Measurements from ENCODE around the gene CLDN12. TPM values are rescaled to one million over a fixed set of nuclear protein-coding genes. Genes with fewer than 3 reads are reported as not detected.

The CLDN12 gene
- total and polyA plus RNA-seq, 9 donors, result 17.9 to 34.6 (median 29.4) TPM

DNA sequence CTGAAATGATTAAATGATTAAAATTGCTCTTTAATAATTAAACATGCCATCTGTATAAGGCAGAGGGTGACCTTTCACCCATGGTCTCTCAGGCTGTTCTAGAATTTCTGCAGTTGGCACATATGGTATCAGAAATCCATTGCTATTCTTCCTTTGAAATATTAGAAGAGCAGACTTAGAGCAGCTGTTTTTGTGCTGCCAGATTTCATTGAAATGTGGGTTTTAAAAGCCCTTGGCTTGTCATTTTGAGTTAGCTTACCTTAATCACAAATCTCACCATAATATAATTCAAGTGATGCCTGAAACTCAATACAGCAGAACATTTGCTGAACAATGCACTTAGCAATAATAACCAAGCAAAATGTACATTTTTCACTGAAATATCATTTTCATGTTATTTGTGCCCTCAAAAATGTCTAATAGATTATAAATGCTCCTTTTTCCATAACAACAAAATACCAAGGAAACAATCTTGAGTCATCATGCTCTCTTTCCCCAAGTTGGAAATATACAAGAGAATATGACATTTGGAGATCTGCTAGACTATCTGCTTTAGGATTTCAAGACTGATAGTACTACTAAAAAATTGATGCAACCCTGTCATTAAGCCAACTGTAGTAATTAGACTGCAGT, 50.1 kb downstream of the CLDN12 start:
- no peak overlapping the region for H3K27ac ChIP-seq
- intact Hi-C loops (cut with DNase I), result no loop called here
- no peak for TF ChIP-seq EP300 (IDR thresholded peaks at IDR 0.05)
- TF ChIP-seq, protein P1, sequence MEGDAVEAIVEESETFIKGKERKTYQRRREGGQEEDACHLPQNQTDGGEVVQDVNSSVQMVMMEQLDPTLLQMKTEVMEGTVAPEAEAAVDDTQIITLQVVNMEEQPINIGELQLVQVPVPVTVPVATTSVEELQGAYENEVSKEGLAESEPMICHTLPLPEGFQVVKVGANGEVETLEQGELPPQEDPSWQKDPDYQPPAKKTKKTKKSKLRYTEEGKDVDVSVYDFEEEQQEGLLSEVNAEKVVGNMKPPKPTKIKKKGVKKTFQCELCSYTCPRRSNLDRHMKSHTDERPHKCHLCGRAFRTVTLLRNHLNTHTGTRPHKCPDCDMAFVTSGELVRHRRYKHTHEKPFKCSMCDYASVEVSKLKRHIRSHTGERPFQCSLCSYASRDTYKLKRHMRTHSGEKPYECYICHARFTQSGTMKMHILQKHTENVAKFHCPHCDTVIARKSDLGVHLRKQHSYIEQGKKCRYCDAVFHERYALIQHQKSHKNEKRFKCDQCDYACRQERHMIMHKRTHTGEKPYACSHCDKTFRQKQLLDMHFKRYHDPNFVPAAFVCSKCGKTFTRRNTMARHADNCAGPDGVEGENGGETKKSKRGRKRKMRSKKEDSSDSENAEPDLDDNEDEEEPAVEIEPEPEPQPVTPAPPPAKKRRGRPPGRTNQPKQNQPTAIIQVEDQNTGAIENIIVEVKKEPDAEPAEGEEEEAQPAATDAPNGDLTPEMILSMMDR (IDR thresholded peaks at IDR 0.05), result no peak
- no peak for TF ChIP-seq POLR2A (IDR thresholded peaks at IDR 0.05)
- H3K36me3 ChIP-seq, result no peaks in the 10 kb centered on the region
- H3K9me3 ChIP-seq, result no peaks in the 10 kb centered on the region
- no peaks in the 10 kb centered on the region for H3K27me3 ChIP-seq
- no peak for DNase-seq
- H3K4me3 ChIP-seq, result no peak overlapping the region
- peaks cover 7% of the 10 kb centered on the region for H3K4me1 ChIP-seq (ENCODE audit: insufficient read depth)

DNA sequence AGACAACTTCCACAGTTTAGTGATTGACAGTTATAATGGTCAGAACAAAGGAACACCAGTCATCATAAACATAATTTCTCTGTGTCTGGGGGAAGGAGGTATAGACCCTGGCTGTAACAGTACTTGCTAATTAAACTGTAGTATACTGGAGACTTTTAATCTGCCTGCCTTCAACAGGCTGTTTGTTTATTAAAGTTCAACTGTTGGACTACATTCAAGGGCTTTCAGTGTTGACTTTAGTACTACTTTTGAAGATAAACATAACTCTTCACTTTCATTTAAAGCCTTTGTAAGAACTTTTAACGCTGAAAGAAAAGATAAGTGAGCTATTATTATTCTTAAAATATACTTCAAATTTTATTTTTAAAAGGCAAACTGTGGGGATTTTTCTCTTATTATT, 50.7 kb downstream of the CLDN12 start:
- no peak overlapping the region for H3K4me3 ChIP-seq
- H3K27me3 ChIP-seq, result no peaks in the 10 kb centered on the region
- no peak overlapping the region for H3K27ac ChIP-seq
- peaks cover 7% of the 10 kb centered on the region for H3K4me1 ChIP-seq (ENCODE audit: insufficient read depth)
- TF ChIP-seq POLR2A (IDR thresholded peaks at IDR 0.05), result no peak
- TF ChIP-seq EP300 (IDR thresholded peaks at IDR 0.05), result no peak
- TF ChIP-seq, protein P1 (IDR thresholded peaks at IDR 0.05), result no peak
- intact Hi-C loops (cut with DNase I), result no loop called here
- H3K9me3 ChIP-seq, result no peaks in the 10 kb centered on the region
- H3K36me3 ChIP-seq, result no peaks in the 10 kb centered on the region
- 1 to 15% (median 8%) methylated on average over 1 of the region's 1 CpG for WGBS, 3 donors
- DNase-seq, result no peak

DNA sequence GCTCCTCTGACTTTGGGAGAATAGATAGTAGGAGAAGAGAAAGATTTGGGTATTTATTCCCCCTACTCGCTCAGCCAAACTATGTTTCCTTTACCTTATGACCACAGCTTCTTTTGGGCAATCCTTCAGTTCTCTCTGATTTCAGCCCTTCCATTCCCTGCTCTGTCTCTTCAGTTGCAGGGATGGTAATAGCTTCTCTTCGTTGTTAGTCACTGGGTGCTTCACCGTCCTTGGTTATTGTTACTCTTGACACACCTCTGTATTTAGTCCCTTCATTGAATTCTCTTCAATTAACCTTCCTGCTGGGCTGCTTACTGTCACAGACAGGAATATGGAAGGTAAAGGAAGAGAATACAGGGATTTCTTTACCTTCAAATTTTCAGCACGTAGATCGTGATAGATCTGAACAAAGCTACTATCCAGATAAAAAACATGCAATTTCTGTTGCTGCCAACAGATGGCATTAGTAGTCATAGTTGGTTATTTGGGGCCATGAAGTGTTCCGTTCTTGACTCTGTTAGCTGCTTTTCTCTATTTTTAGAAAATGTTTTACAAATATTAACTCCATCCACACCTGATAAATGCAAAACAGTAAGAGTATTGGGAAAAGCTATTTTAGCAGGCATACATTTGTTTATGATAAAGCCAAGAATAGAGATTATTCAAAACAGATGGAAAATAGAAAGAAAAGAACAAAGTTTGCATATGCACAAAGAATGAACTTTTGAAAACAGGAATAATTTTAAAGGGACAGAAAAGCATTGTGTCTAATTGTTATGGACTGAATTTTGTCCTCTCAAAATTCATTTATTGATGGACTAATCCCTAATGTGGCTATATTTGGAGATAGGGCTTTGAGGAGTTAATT, 52.1 kb downstream of the CLDN12 start:
- H3K27me3 ChIP-seq, result no peaks in the 10 kb centered on the region
- H3K9me3 ChIP-seq, result no peaks in the 10 kb centered on the region
- TF ChIP-seq POLR2A (IDR thresholded peaks at IDR 0.05) (no peak), EP300 (IDR thresholded peaks at IDR 0.05) (no peak)
- TF ChIP-seq, protein P1 (IDR thresholded peaks at IDR 0.05), result peak in 2 of 3 donors; percentile 59 to 62
- H3K36me3 ChIP-seq, result no peaks in the 10 kb centered on the region
- peaks cover 7% of the 10 kb centered on the region for H3K4me1 ChIP-seq (ENCODE audit: insufficient read depth)
- no peak for DNase-seq
- H3K27ac ChIP-seq, result no peak overlapping the region
- intact Hi-C loops (cut with DNase I), result no loop called here
- no peak overlapping the region for H3K4me3 ChIP-seq
- 14 to 23% (median 18%) methylated on average over 6 of the region's 6 CpGs for WGBS, 3 donors

DNA sequence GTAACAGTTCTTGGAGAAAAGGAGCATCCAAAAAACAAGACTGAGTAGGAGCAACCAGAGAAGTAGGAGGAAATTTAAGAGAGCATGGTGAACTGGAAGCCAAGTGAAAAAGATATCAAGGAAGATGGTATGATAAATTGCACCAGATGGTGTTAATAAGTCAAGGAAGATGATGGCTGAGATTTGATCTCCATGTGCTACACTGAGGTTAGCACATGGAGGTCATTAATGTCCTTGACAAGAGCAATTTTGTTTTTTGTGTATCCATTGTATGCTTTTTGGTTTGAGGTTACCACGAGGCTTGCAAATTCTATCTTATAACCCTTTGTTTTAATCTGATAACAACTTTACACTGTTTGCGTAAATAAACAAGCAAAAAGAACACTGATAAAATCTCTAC, 54.8 kb downstream of the CLDN12 start:
- WGBS, 3 donors, result 78 to 80% (median 78%) methylated on average over 2 of the region's 2 CpGs
- peaks cover 7% of the 10 kb centered on the region for H3K4me1 ChIP-seq (ENCODE audit: insufficient read depth)
- no peaks in the 10 kb centered on the region for H3K36me3 ChIP-seq
- no peak for DNase-seq
- intact Hi-C loops (cut with DNase I), result no loop called here
- no peaks in the 10 kb centered on the region for H3K27me3 ChIP-seq
- H3K27ac ChIP-seq, result no peak overlapping the region
- H3K4me3 ChIP-seq, result no peak overlapping the region
- TF ChIP-seq POLR2A (IDR thresholded peaks at IDR 0.05), result no peak
- no peak for TF ChIP-seq EP300 (IDR thresholded peaks at IDR 0.05)
- TF ChIP-seq, protein P1 (IDR thresholded peaks at IDR 0.05), result no peak
- H3K9me3 ChIP-seq, result no peaks in the 10 kb centered on the region

All from ovary (tissue), 9 donors.